Spleen (tissue), 7 donors: Measurements from ENCODE around the gene PKIG.

ENCODE experiments used
- CTCF ChIP-seq, 11 experiments: fragments of 200-600 bp in 7 of 11; fragments of 450-650 bp in 4 of 11; sonication (generic) in 4 of 11; IDR thresholded peaks in 8 of 11; conservative IDR thresholded peaks in 3 of 11; 1 replicate in 7 of 11; 2 replicates in 4 of 11; pipeline versions ENCODE4 v1.4.0 to v1.8.0; 2016 to 2021; ENCODE audit warnings: antibody characterized with exemption in 11 of 11, inconsistent platforms in 4 of 11, mild to moderate bottlenecking in 1 of 11
- POLR2A ChIP-seq, 3 donors: fragments of 450-650 bp; IDR thresholded peaks; one replicate each; pipeline ENCODE4 v1.5.1; 2017; ENCODE audit warnings: antibody characterized with exemption in 3 of 3, mild to moderate bottlenecking in 1 of 3
- POLR2AphosphoS5 ChIP-seq, 3 donors: sonication (generic); formaldehyde crosslinking; IDR thresholded peaks; one replicate each; pipeline ENCODE4 v1.5.1; 2017; ENCODE audit warnings: antibody characterized with exemption in 3 of 3
- donor health status: DM: no; HTN: no; CAD: no; lungs with moderate emphysema.
- donor health status: DM: no; HTN: no; CAD: no.
- donor health status: DM: no; HTN: no; CAD: no.

- no peak for TF ChIP-seq POLR2A (IDR thresholded peaks at IDR 0.05)
- TF ChIP-seq CTCF (IDR thresholded peaks at IDR 0.05 in 8 of 11, conservative IDR thresholded peaks at IDR 0.05 in 3 of 11), result no peak
- no peak for TF ChIP-seq POLR2AphosphoS5 (IDR thresholded peaks at IDR 0.05)
Measured at GRCh38 chr20:44590980-44591778, 8.8 kb downstream of the PKIG start.
